GM19468 (cell line): Measurements from ENCODE around the gene KLC4.

Experiments used
- ATAC-seq: cut with Tn5 transposase; IDR thresholded peaks from one replicate; pipeline ENCODE4 v1.9.1; 2021; ENCODE audit warnings: mild to moderate bottlenecking, moderate library complexity, moderate number of reproducible peaks; ENCODE audit not compliant: unreplicated experiment; ENCODE audit errors: extremely low read depth

The KLC4 gene

GRCh38 chr6:43120944-43121913 is 61.8 kb downstream of the KLC4 start:
- ATAC-seq, result no peak

GRCh38 chr6:43122146-43122545 is 62.7 kb downstream of the KLC4 start:
- ATAC-seq, result no peak

- ATAC-seq, result no peak
Measured at GRCh38 chr6:43123461-43124314, 64.3 kb downstream of the KLC4 start.

- ATAC-seq, result no peak
Measured at GRCh38 chr6:43124481-43124880, 65.0 kb downstream of the KLC4 start.
